ENCODE data around the gene DHRS12.

The DHRS12 gene

DNA sequence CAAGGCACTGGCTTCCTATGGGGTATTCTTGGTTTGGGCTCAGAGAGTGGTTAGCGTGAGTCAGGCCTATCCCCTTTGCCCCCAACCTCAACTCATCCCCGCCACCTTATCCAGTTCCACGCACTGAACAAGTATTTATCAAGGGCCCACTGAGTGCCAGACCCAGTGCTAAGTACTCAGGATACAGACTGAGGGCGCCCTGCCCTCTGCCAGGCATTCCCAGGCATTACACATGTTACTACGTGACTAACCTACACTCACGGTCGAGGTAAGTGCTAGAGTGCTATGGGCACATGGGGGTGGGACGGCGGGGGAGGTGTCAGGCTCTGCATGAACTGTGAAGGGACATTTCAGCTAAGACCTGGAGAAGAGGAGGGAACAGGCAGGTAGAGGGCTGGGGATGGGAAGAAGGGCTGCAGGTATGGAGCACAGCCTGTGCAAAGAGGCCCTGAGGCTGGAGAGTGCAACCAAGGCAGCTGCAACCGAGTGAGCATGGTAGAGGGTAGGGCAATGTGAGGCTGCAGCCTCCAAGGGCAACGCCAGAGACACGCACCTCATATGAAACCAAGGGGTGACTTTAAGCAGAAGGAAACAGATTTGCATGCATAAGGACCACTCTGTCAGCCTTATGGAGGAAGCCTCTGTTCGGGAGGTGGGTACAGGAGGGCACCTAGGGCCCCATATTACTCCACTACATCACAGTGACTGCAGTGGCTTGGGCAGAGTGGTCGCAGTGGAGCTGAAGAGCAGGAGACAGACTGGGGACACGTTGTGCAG, 22.5 kb downstream of the DHRS12 start:
- Histone ChIP-seq H3K27ac (ENCODE audit: low read length) (no peak overlapping the region), H3K27me3 (ENCODE audit: control insufficient read depth, insufficient read depth, low read length) (no peaks in the 10 kb centered on the region), H3K36me3 (ENCODE audit: control insufficient read depth, insufficient read depth, low read length) (no peaks in the 10 kb centered on the region), H3K4me3 (ENCODE audit: low read length) (no peak overlapping the region), H3K4me1 (ENCODE audit: control insufficient read depth, insufficient read depth, low read length) (no peaks in the 10 kb centered on the region), H3K9me3 (ENCODE audit: control insufficient read depth, insufficient read depth, low read length) (no peaks in the 10 kb centered on the region)
- WGBS (ENCODE audit: insufficient coverage, insufficient read length) = no CpG with 5 or more reads among the region's 15 CpGs
- no peak for DNase-seq (ENCODE audit: low read depth, low spot score)

DNA sequence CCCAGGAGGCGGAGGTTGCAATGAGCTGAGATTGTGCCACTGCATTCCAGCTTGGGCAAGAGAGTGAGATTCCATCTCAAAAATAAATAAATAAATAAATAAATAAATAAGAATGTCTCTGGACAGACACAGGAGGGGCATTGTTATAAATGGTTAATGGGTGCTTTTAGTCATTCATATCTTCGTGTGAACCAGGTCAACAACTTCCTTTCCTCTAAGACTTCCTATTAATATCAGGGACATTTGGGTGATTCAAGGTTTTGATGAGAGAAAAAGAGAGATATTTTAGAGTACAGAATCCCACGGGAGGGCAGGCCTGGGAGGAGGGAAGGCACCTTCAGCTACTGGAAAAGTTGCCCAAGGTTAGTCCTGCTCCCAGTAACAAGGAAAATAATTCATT, 23.9 kb downstream of the DHRS12 start:
- Histone ChIP-seq H3K4me3 (ENCODE audit: low read length) (no peak overlapping the region), H3K27me3 (ENCODE audit: control insufficient read depth, insufficient read depth, low read length) (no peaks in the 10 kb centered on the region), H3K9me3 (ENCODE audit: control insufficient read depth, insufficient read depth, low read length) (no peaks in the 10 kb centered on the region), H3K4me1 (ENCODE audit: control insufficient read depth, insufficient read depth, low read length) (no peaks in the 10 kb centered on the region), H3K36me3 (ENCODE audit: control insufficient read depth, insufficient read depth, low read length) (no peaks in the 10 kb centered on the region), H3K27ac (ENCODE audit: low read length) (no peak overlapping the region)
- DNase-seq (ENCODE audit: low read depth, low spot score) = no peak
- WGBS (ENCODE audit: insufficient coverage, insufficient read length) = no CpG with 5 or more reads among the region's 3 CpGs

- Histone ChIP-seq H3K4me3 (ENCODE audit: low read length) (no peak overlapping the region), H3K27me3 (ENCODE audit: control insufficient read depth, insufficient read depth, low read length) (no peaks in the 10 kb centered on the region), H3K36me3 (ENCODE audit: control insufficient read depth, insufficient read depth, low read length) (no peaks in the 10 kb centered on the region), H3K27ac (ENCODE audit: low read length) (no peak overlapping the region), H3K9me3 (ENCODE audit: control insufficient read depth, insufficient read depth, low read length) (no peaks in the 10 kb centered on the region), H3K4me1 (ENCODE audit: control insufficient read depth, insufficient read depth, low read length) (no peaks in the 10 kb centered on the region)
- WGBS (ENCODE audit: insufficient coverage, insufficient read length) = no CpG with 5 or more reads among the region's 11 CpGs
- DNase-seq (ENCODE audit: low read depth, low spot score) = no peak
These were observed 25.6 kb downstream of the DHRS12 start for GRCh38 chr13:51778392-51778791.

DNA sequence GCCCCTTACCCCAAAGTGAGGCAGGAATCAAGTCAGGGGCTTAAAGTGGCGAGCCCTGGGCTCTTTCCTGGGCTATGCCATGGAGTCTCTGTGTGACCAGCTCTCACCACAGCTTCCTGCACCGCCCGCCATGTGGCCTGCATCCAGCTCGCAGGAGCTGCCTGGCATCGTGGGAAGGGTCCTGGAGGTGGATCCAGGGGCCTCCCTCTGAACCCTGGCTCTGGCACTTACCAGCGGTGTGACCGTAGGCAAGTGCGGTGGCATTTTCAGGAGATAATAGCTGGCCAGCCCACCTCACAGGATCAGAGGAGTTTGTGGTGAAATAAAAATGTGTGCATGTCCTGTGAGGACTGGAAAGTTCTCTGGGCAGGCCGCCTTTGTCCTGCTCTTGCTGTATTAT, 26.0 kb downstream of the DHRS12 start:
- Histone ChIP-seq H3K27me3 (ENCODE audit: control insufficient read depth, insufficient read depth, low read length) (no peaks in the 10 kb centered on the region), H3K4me1 (ENCODE audit: control insufficient read depth, insufficient read depth, low read length) (no peaks in the 10 kb centered on the region), H3K4me3 (ENCODE audit: low read length) (no peak overlapping the region), H3K27ac (ENCODE audit: low read length) (no peak overlapping the region), H3K36me3 (ENCODE audit: control insufficient read depth, insufficient read depth, low read length) (no peaks in the 10 kb centered on the region), H3K9me3 (ENCODE audit: control insufficient read depth, insufficient read depth, low read length) (no peaks in the 10 kb centered on the region)
- no CpG with 5 or more reads among the region's 9 CpGs for WGBS (ENCODE audit: insufficient coverage, insufficient read length)
- no peak for DNase-seq (ENCODE audit: low read depth, low spot score)

- H3K4me1 ChIP-seq (ENCODE audit: control insufficient read depth, insufficient read depth, low read length) = peaks cover 3% of the 10 kb centered on the region; the same call in 1 of the 2 replicates
- no peak for DNase-seq (ENCODE audit: low read depth, low spot score)
- H3K27ac ChIP-seq (ENCODE audit: low read length) = no peak overlapping the region
- H3K27me3 ChIP-seq (ENCODE audit: control insufficient read depth, insufficient read depth, low read length) = no peaks in the 10 kb centered on the region
- H3K9me3 ChIP-seq (ENCODE audit: control insufficient read depth, insufficient read depth, low read length) = no peaks in the 10 kb centered on the region
- no peak overlapping the region for H3K4me3 ChIP-seq (ENCODE audit: low read length)
- no peaks in the 10 kb centered on the region for H3K36me3 ChIP-seq (ENCODE audit: control insufficient read depth, insufficient read depth, low read length)
- WGBS (ENCODE audit: insufficient coverage, insufficient read length) = no CpG with 5 or more reads among the region's 7 CpGs
These were observed 27.8 kb downstream of the DHRS12 start for GRCh38 chr13:51776179-51776578.

DNA sequence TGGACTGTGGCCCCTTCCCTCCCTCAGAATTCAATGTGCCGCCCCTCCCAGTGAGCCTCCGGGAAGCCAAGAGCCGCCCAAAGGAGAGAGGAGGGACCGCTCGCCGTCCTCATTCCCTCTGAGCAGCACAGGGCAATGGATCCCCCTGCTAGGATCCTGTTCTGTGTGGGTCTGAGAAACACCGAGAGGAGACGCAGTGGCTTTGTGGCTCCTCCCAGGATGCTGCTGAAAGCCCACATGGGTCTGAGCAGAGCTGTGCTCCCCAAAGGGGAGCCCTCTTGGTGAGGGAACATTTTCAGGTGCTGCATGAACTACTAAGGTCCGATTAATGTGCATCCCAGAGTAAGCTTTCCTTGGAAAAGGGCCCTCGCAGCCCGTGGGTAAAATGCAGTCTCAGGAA, 30.4 kb downstream of the DHRS12 start:
- Histone ChIP-seq H3K36me3 (ENCODE audit: control insufficient read depth, insufficient read depth, low read length) (no peaks in the 10 kb centered on the region), H3K9me3 (ENCODE audit: control insufficient read depth, insufficient read depth, low read length) (no peaks in the 10 kb centered on the region), H3K4me3 (ENCODE audit: low read length) (no peak overlapping the region), H3K27ac (ENCODE audit: low read length) (no peak overlapping the region), H3K4me1 (ENCODE audit: control insufficient read depth, insufficient read depth, low read length) (peaks cover 3% of the 10 kb centered on the region; the same call in 1 of the 2 replicates), H3K27me3 (ENCODE audit: control insufficient read depth, insufficient read depth, low read length) (no peaks in the 10 kb centered on the region)
- DNase-seq (ENCODE audit: low read depth, low spot score) = no peak
- WGBS (ENCODE audit: insufficient coverage, insufficient read length) = no CpG with 5 or more reads among the region's 11 CpGs

DNA sequence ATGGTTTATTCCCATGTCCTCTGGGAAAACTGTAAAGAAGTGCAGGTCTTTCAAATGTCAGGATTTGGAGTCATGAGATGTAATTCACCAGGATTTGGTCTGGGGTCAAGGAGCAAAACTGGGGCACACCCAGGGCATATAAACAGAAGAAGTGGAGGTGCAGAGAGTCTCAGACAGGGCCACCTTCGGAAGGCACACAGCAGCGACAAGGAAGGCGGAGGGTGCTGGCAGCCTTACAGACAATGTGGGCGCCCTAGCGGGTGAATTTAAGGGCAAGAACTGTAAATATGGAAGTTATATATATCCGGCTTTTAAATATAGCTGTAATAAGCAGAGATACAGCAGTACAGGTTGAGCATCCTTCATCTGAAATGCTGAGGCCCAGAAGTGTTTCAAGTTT, 31.2 kb downstream of the DHRS12 start:
- H3K36me3 ChIP-seq (ENCODE audit: control insufficient read depth, insufficient read depth, low read length) = no peaks in the 10 kb centered on the region
- H3K9me3 ChIP-seq (ENCODE audit: control insufficient read depth, insufficient read depth, low read length) = no peaks in the 10 kb centered on the region
- H3K4me3 ChIP-seq (ENCODE audit: low read length) = no peak overlapping the region
- DNase-seq (ENCODE audit: low read depth, low spot score) = no peak
- H3K4me1 ChIP-seq (ENCODE audit: control insufficient read depth, insufficient read depth, low read length) = peaks cover 7% of the 10 kb centered on the region
- H3K27me3 ChIP-seq (ENCODE audit: control insufficient read depth, insufficient read depth, low read length) = no peaks in the 10 kb centered on the region
- H3K27ac ChIP-seq (ENCODE audit: low read length) = no peak overlapping the region
- no CpG with 5 or more reads among the region's 6 CpGs for WGBS (ENCODE audit: insufficient coverage, insufficient read length)

- WGBS (ENCODE audit: insufficient coverage, insufficient read length) = no CpG with 5 or more reads among the region's 9 CpGs
- no peaks in the 10 kb centered on the region for H3K36me3 ChIP-seq (ENCODE audit: control insufficient read depth, insufficient read depth, low read length)
- no peaks in the 10 kb centered on the region for H3K27me3 ChIP-seq (ENCODE audit: control insufficient read depth, insufficient read depth, low read length)
These were observed 31.9 kb downstream of the DHRS12 start for GRCh38 chr13:51772105-51772455.

GRCh38 chr13:51771418-51772104, 32.4 kb downstream of the DHRS12 start:
- peaks cover 7% of the 10 kb centered on the region for H3K4me1 ChIP-seq (ENCODE audit: control insufficient read depth, insufficient read depth, low read length)
- no peak for DNase-seq (ENCODE audit: low read depth, low spot score)
- H3K27me3 ChIP-seq (ENCODE audit: control insufficient read depth, insufficient read depth, low read length) = no peaks in the 10 kb centered on the region
- WGBS (ENCODE audit: insufficient coverage, insufficient read length) = no CpG with 5 or more reads among the region's 17 CpGs
- no peak overlapping the region for H3K27ac ChIP-seq (ENCODE audit: low read length)
- no peak overlapping the region for H3K4me3 ChIP-seq (ENCODE audit: low read length)
- H3K9me3 ChIP-seq (ENCODE audit: control insufficient read depth, insufficient read depth, low read length) = no peaks in the 10 kb centered on the region
- no peaks in the 10 kb centered on the region; the same call in 1 of the 2 replicates for H3K36me3 ChIP-seq (ENCODE audit: control insufficient read depth, insufficient read depth, low read length)

More at GRCh38 chr13:51772105-51772455, 31.9 kb downstream of the DHRS12 start:
- peaks cover 7% of the 10 kb centered on the region for H3K4me1 ChIP-seq (ENCODE audit: control insufficient read depth, insufficient read depth, low read length)
- H3K4me3 ChIP-seq (ENCODE audit: low read length) = no peak overlapping the region
- H3K27ac ChIP-seq (ENCODE audit: low read length) = no peak overlapping the region
- H3K9me3 ChIP-seq (ENCODE audit: control insufficient read depth, insufficient read depth, low read length) = no peaks in the 10 kb centered on the region
- DNase-seq (ENCODE audit: low read depth, low spot score) = no peak

DNA sequence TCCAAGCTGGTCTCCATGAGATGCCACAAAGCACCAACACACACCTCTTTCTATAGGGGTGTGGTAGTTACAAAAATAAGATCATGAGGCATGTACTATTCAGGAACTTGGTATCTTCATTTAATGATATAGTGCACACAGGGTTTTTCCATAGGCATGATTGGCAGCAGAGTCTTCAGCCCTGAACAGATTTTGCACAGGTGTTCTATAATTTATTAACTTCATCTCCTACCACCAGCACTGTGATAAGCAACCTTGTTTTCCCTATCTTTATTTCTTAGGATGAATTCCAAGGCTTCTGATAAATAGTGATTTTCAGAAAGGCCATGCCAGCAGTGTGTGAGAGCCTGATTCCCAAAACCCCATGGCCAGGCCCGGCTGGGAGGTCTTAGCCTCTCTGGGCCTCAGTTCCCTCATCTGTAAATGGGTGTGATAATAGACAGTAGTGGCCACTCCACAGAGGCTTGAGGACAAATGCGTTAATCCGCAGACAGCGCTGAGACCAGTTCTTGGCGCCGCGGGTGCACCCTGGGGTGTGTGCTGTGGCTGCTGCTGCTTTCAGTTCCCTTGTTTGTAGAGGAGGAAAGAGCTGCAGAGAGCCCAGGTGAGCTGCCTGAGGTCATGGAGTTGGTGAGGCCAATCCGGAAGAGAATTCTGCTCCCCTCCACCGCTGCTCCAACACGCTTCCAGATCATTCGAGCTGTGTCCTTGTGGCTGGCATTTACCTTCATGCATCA, 33.1 kb downstream of the DHRS12 start:
- no peaks in the 10 kb centered on the region; the same call in 1 of the 2 replicates for H3K36me3 ChIP-seq (ENCODE audit: control insufficient read depth, insufficient read depth, low read length)
- H3K9me3 ChIP-seq (ENCODE audit: control insufficient read depth, insufficient read depth, low read length) = no peaks in the 10 kb centered on the region
- H3K4me1 ChIP-seq (ENCODE audit: control insufficient read depth, insufficient read depth, low read length) = peaks cover 7% of the 10 kb centered on the region
- H3K27ac ChIP-seq (ENCODE audit: low read length) = no peak overlapping the region
- no CpG with 5 or more reads among the region's 11 CpGs for WGBS (ENCODE audit: insufficient coverage, insufficient read length)
- H3K27me3 ChIP-seq (ENCODE audit: control insufficient read depth, insufficient read depth, low read length) = no peaks in the 10 kb centered on the region
- H3K4me3 ChIP-seq (ENCODE audit: low read length) = no peak overlapping the region
- no peak for DNase-seq (ENCODE audit: low read depth, low spot score)

Measured in iPS DF 6.9 (cell line).